GM23338 (cell line): ENCODE measurements around the gene COL4A2. TPM values are rescaled to one million over a fixed set of nuclear protein-coding genes. Genes with fewer than 3 reads are reported as not detected.

Experiments
- ATAC-seq: fragments of 200-7000 bp; cut with Tn5 transposase; 3 replicates; pipeline ENCODE4 v1.9.1; 2020
- DNase-seq: peaks from one replicate; pipeline ENCODE4 v3.0.0-alpha.2; 2015; ENCODE audit warnings: low spot score
- H2AFZ ChIP-seq: fragments of 200-600 bp; sonication (generic); 2 replicates; pipeline ENCODE4 v1.8.0; 2016; ENCODE audit warnings: antibody characterized with exemption, mild to moderate bottlenecking, moderate library complexity
- H3F3A ChIP-seq: fragments of 200-600 bp; sonication (generic); replicated peaks from 2 replicates; pipeline ENCODE4 v1.8.0; 2017; ENCODE audit warnings: antibody characterized with exemption, mixed run types, low read depth
- H3K27ac ChIP-seq: fragments of 200-600 bp; sonication (generic); 2 replicates; pipeline ENCODE4 v1.6.1; 2016; ENCODE audit warnings: low read depth
- H3K27me3 ChIP-seq: fragments of 200-600 bp; sonication (generic); 2 replicates; pipeline ENCODE4 v1.8.0; 2016; ENCODE audit warnings: mild to moderate bottlenecking, mixed run types, moderate library complexity; ENCODE audit not compliant: insufficient read depth
- H3K36me3 ChIP-seq: fragments of 200-600 bp; sonication (generic); 2 replicates; pipeline ENCODE4 v1.8.0; 2016; ENCODE audit warnings: mild to moderate bottlenecking; ENCODE audit not compliant: insufficient read depth
- H3K4me1 ChIP-seq: fragments of 200-600 bp; sonication (generic); 2 replicates; pipeline ENCODE4 v1.8.0; 2016; ENCODE audit warnings: mild to moderate bottlenecking, moderate library complexity; ENCODE audit not compliant: insufficient read depth
- H3K4me2 ChIP-seq: fragments of 200-600 bp; sonication (generic); 2 replicates; pipeline ENCODE4 v1.7.1; 2017; ENCODE audit warnings: mixed run types
- H3K4me3 ChIP-seq: fragments of 200-600 bp; sonication (generic); 2 replicates; pipeline ENCODE4 v1.6.1; 2016; ENCODE audit warnings: mixed run types
- H3K79me2 ChIP-seq: fragments of 200-600 bp; sonication (generic); replicated peaks from 2 replicates; pipeline ENCODE4 v1.8.0; 2017; ENCODE audit warnings: mild to moderate bottlenecking; ENCODE audit not compliant: insufficient read depth
- H3K9me2 ChIP-seq: fragments of 200-600 bp; sonication (generic); 2 replicates; pipeline ENCODE4 v1.8.0; 2017; ENCODE audit not compliant: insufficient read depth
- H4K20me1 ChIP-seq: fragments of 200-600 bp; sonication (generic); replicated peaks from 2 replicates; pipeline ENCODE4 v1.8.0; 2017; ENCODE audit warnings: mild to moderate bottlenecking; ENCODE audit not compliant: insufficient read depth
- H3K27ac Mint-ChIP-seq: 2 replicates; pipeline ENCODE4 v1.8.0; 2020; ENCODE audit warnings: inconsistent platforms, mild to moderate bottlenecking, moderate library complexity, mixed read lengths
- H3K27me3 Mint-ChIP-seq: 3 replicates; pipeline ENCODE4 v1.8.0; 2022; ENCODE audit warnings: low read depth, mild to moderate bottlenecking, moderate library complexity, mixed read lengths, inconsistent platforms; ENCODE audit not compliant: insufficient read depth, poor library complexity
- H3K36me3 Mint-ChIP-seq: 3 replicates; pipeline ENCODE4 v1.8.0; 2021; ENCODE audit warnings: low read depth, mild to moderate bottlenecking, inconsistent platforms, moderate library complexity, mixed read lengths
- H3K4me1 Mint-ChIP-seq: 3 replicates; pipeline ENCODE4 v1.8.0; 2020; ENCODE audit warnings: mild to moderate bottlenecking, inconsistent platforms, mixed read lengths
- H3K4me3 Mint-ChIP-seq: 3 replicates; pipeline ENCODE4 v1.8.0; 2021; ENCODE audit warnings: moderate library complexity, mild to moderate bottlenecking, inconsistent platforms, mixed read lengths
- H3K9me3 Mint-ChIP-seq: 3 replicates; pipeline ENCODE4 v1.8.0; 2020; ENCODE audit warnings: moderate library complexity, mild to moderate bottlenecking, inconsistent platforms, mixed read lengths
- CREB1 ChIP-seq: fragments of 250-450 bp; sonication (Bioruptor Pico); IDR thresholded peaks from 2 replicates; pipeline ENCODE4 v1.5.0; 2020; ENCODE audit warnings: low read depth, mild to moderate bottlenecking, moderate library complexity
- CTCF ChIP-seq, 2 experiments: fragments of 200-600 bp in 1 of 2; sonication (generic) in 1 of 2; conservative IDR thresholded peaks; 2 replicates each; pipeline versions ENCODE4 v1.5.1 to v1.6.1; 2016 to 2017; ENCODE audit warnings: antibody characterized with exemption in 2 of 2, low read depth in 2 of 2, mild to moderate bottlenecking in 2 of 2, moderate library complexity in 1 of 2
- EZH2 ChIP-seq: fragments of 200-600 bp; sonication (generic); IDR thresholded peaks from one replicate; pipeline ENCODE4 v1.8.0; 2017; ENCODE audit warnings: antibody characterized with exemption, mild to moderate bottlenecking, low read depth; ENCODE audit not compliant: unreplicated experiment
- EZH2phosphoT487 ChIP-seq: fragments of 200-600 bp; sonication (generic); IDR thresholded peaks from one replicate; pipeline ENCODE4 v1.8.1; 2018; ENCODE audit warnings: antibody characterized with exemption; ENCODE audit not compliant: unreplicated experiment
- JUNB ChIP-seq: IDR thresholded peaks from one replicate; pipeline ENCODE4 v1.6.1; 2016; ENCODE audit warnings: antibody characterized with exemption; ENCODE audit not compliant: unreplicated experiment
- POLR2AphosphoS5 ChIP-seq: IDR thresholded peaks from 2 replicates; pipeline ENCODE4 v1.6.1; 2016; ENCODE audit warnings: antibody characterized with exemption, low read depth
- STAT1 ChIP-seq: IDR thresholded peaks from one replicate; pipeline ENCODE4 v1.6.1; 2016; ENCODE audit warnings: antibody characterized with exemption; ENCODE audit not compliant: unreplicated experiment
- ZNF114 ChIP-seq: fragments of 250-450 bp; sonication (Bioruptor Pico); IDR thresholded peaks from 2 replicates; pipeline ENCODE4 v1.5.0; 2020; ENCODE audit warnings: mild to moderate bottlenecking, moderate library complexity
- polyA plus RNA-seq: library from polyadenylated mRNA; unstranded; fragments of >200 nt; fragmentation: Nextera tagmentation; extraction: Ambion mirVana; gene quantifications from 2 replicates; pipeline ENCODE4 v1.2.1, GENCODE V29; 2016
- total RNA-seq: library from RNA; depleted of rRNA; stranded (reverse); fragments of >200 nt; shearing (Covaris generic); gene quantifications from 2 replicates; pipeline ENCODE4 v1.2.3, GENCODE V29; 2014
- TF ChIP-seq, protein P1 (sequence below): IDR thresholded peaks from 2 replicates; pipeline ENCODE4 v1.6.1; 2016; ENCODE audit warnings: antibody characterized with exemption

Gene COL4A2
- total and polyA plus RNA-seq, 2 experiments from 2014 or later: 37.4 to 131 TPM

DNA sequence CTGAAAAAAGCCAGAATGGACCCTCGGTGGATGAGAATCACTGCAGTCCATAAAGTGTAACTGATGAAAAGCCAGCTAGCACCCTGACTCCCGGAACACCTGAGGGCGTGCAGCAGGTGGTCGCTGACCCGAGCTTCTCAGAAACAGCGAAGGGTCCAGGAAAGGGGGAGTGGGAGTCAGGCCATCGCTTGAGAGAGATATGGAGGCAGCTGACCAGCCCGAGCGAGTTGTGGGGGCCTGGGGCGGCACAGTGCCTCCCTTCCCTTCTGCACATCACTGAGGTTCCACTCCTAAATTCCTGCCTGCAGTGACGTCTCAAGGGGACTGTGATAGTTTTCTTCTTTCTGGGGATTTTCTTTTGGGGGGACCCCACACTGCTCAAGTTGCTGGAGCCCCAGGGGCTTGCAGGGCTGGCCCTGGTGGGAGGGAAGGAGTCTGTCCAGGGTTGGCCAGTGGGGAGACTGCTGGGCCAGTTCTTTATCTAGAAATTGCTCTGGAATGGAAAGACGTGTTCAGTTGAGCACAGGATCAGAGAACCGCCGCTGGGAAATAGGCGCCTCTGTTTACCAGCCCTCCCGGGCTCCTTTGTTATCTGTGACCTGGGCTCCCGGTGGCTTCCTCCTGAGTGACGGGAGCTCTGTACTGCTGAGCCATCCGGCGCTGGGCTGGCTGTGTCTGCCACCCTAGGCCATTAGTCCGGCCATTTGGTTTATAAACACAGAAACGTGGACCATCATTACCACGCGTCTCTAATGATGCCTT lies 183.1 kb downstream of the COL4A2 start:
- Histone ChIP-seq H3F3A (peaks cover 14% of the 10 kb centered on the region), H3K9me2 (no peaks in the 10 kb centered on the region), H2AFZ (no peak overlapping the region), H3K79me2 (no peaks in the 10 kb centered on the region), H3K36me3 (0 out of 2 replicates have a peak, but pooled peaks cover 4% of the 10 kb centered on the region), H3K4me3 (no peak overlapping the region), H3K4me2 (no peak overlapping the region), H3K4me1 (peaks cover 24% of the 10 kb centered on the region), H4K20me1 (no peaks in the 10 kb centered on the region), H3K27ac (0 out of 2 replicates have a peak overlapping the region, but pooled peaks have one; percentile 45), H3K27me3 (no peaks in the 10 kb centered on the region)
- Mint-ChIP-seq H3K36me3 (peaks cover 25% of the 10 kb centered on the region), H3K4me3 (no peak overlapping the region), H3K27me3 (peaks cover 9% of the 10 kb centered on the region), H3K9me3 (no peaks in the 10 kb centered on the region; the same call in 2 of the 3 replicates), H3K27ac (peak overlapping the region; percentile 66; the same call in 1 of the 2 replicates), H3K4me1 (peaks cover 29% of the 10 kb centered on the region)
- no peak for DNase-seq
- no peak for TF ChIP-seq EZH2
- TF ChIP-seq CREB1: no peak
- TF ChIP-seq EZH2phosphoT487: no peak
- no peak for TF ChIP-seq JUNB
- no peak for TF ChIP-seq ZNF114
- TF ChIP-seq, protein P1, sequence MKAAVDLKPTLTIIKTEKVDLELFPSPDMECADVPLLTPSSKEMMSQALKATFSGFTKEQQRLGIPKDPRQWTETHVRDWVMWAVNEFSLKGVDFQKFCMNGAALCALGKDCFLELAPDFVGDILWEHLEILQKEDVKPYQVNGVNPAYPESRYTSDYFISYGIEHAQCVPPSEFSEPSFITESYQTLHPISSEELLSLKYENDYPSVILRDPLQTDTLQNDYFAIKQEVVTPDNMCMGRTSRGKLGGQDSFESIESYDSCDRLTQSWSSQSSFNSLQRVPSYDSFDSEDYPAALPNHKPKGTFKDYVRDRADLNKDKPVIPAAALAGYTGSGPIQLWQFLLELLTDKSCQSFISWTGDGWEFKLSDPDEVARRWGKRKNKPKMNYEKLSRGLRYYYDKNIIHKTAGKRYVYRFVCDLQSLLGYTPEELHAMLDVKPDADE: no peak
- TF ChIP-seq POLR2AphosphoS5: no peak
- TF ChIP-seq CTCF (conservative IDR thresholded peaks at IDR 0.05; ENCODE audit: low read depth in 2 of 2): no peak
- TF ChIP-seq STAT1: no peak
- no peak for ATAC-seq

DNA sequence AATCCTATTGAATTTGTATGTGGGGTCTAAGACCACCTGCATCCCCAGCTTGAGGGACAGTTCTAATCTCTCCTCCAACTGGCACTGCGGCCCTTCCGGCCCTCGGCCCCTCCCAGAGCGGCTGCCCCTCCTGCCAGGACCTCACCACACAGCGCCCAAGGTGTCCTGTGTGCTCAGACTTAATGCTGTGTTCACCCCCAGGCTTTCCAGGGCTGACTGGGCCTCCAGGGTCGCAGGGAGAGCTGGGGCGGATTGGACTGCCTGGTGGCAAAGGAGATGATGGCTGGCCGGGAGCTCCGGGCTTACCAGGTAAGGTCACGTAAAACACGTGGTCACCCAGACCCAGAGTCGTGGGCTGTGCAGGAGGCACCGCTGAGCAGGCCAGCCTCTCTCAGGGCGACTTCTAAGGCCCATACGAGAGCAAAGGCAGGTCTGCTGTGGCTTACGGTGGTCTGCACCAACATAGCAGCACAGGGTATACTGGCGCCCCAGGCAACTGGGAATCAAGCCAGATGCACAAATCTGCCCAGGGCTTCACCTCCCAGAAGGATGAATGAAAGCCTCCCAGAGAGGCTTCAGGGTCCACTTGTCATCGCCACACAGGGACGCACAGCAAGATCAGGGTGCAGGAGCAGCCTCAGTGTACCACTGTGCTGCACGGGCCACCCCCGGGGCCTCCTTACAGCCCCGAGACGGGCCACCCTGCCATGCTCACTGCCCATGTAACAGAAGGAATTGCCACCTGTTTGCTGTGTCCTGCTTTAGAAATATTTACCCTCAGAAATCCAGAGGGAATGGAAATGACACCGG lies 185.0 kb downstream of the COL4A2 start:
- H3F3A ChIP-seq: peaks cover 6% of the 10 kb centered on the region
- peaks cover 12% of the 10 kb centered on the region for H3K4me1 Mint-ChIP-seq
- H3K79me2 ChIP-seq: no peaks in the 10 kb centered on the region
- H2AFZ ChIP-seq: no peak overlapping the region
- DNase-seq (no peak), ATAC-seq (no peak)
- H3K27me3 Mint-ChIP-seq: peaks cover 6% of the 10 kb centered on the region
- H3K27ac Mint-ChIP-seq: peak overlapping the region; percentile 27; the same call in 1 of the 2 replicates
- no peak overlapping the region for H3K4me3 Mint-ChIP-seq
- H3K27me3 ChIP-seq: no peaks in the 10 kb centered on the region
- H3K9me3 Mint-ChIP-seq: peaks cover 6% of the 10 kb centered on the region
- 0 out of 2 replicates have a peak, but pooled peaks cover 4% of the 10 kb centered on the region for H3K36me3 ChIP-seq
- no peak overlapping the region for H3K4me2 ChIP-seq
- no peaks in the 10 kb centered on the region for H3K9me2 ChIP-seq
- H3K27ac ChIP-seq: no peak overlapping the region
- no peak overlapping the region for H3K4me3 ChIP-seq
- no peaks in the 10 kb centered on the region for H4K20me1 ChIP-seq
- TF ChIP-seq JUNB (no peak), EZH2phosphoT487 (no peak), CREB1 (no peak)
- H3K4me1 ChIP-seq: peaks cover 10% of the 10 kb centered on the region
- peaks cover 43% of the 10 kb centered on the region for H3K36me3 Mint-ChIP-seq
